H1 (cell line): Measurements from ENCODE around the gene RBM18. TPM values are rescaled to one million over a fixed set of nuclear protein-coding genes. Genes with fewer than 3 reads are reported as not detected.

Source experiments
- BCL11A ChIP-seq, 2 experiments: IDR thresholded peaks; one replicate each; pipeline ENCODE4 v1.6.1; 2011; ENCODE audit warnings: low read depth in 2 of 2, low read length in 2 of 2, mild to moderate bottlenecking in 2 of 2
- BRCA1 ChIP-seq: IDR thresholded peaks from 2 replicates; pipeline ENCODE4 v1.6.1; 2012; ENCODE audit warnings: low read depth, low read length, improper control_type of control experiment
- CBX5 ChIP-seq: fragments of 300-800, 300-1000 bp; sonication (generic); IDR thresholded peaks from 2 replicates; pipeline ENCODE4 v1.7.1; 2016; ENCODE audit warnings: antibody characterized with exemption, low read length, low read depth
- CREB1 ChIP-seq: IDR thresholded peaks from 2 replicates; pipeline ENCODE4 v1.6.1; 2012; ENCODE audit warnings: inconsistent platforms
- SAP30 ChIP-seq: fragments of 300-600 bp; sonication (generic); IDR thresholded peaks from 2 replicates; pipeline ENCODE4 v1.7.1; 2012; ENCODE audit warnings: low read length, moderate library complexity, mild to moderate bottlenecking, inconsistent platforms; ENCODE audit not compliant: insufficient read depth, insufficient replicate concordance
- YY1 ChIP-seq: IDR thresholded peaks from 2 replicates; pipeline ENCODE4 v1.6.1; 2011; ENCODE audit warnings: low read depth, mild to moderate bottlenecking, low read length
- polyA plus RNA-seq, 7 experiments: library from polyadenylated mRNA; depleted of rRNA in 3 of 7; stranded (reverse) in 5 of 7; unstranded in 2 of 7; fragments of >200 nt in 5 of 7; fragments of 200-250 nt in 2 of 7; gene quantifications; 1 replicate in 5 of 7; 2 replicates in 1 of 7; 4 replicates in 1 of 7; pipeline versions ENCODE4 v1.2.1 to v1.2.3, GENCODE V29; 2011 to 2013; ENCODE audit warnings: missing spikeins in 2 of 7, mixed read lengths in 2 of 7
- total RNA-seq: library from RNA; stranded (reverse); fragmentation: NEBNext Ultra II Directional; extraction: Animal tissue kit (Norgen Biotek cat#: 25700); gene quantifications from 2 replicates; pipeline ENCODE4 v1.2.1, GENCODE V29; 2021

The RBM18 gene
- total and polyA plus RNA-seq, 2 of the 8 experiments (the other 6 are each of a cell fraction or from before 2014, with no cell fraction given), result 5.9 to 14.3 TPM

GRCh38 chr9:122190597-122191381, 73.9 kb downstream of the RBM18 start (continued):
- TF ChIP-seq SAP30 (no peak), CBX5 (no peak), BCL11A (IDR thresholded peaks at IDR 0.05; ENCODE audit: low read depth in 2 of 2, low read length in 2 of 2) (no peak), BRCA1 (no peak), YY1 (no peak), CREB1 (no peak)
